Kidney epithelial cell (primary cell): Measurements from ENCODE around the gene NTNG1. TPM values are rescaled to one million over a fixed set of nuclear protein-coding genes. Genes with fewer than 3 reads are reported as not detected.
A peak's percentile ranks its signal among the peaks of the same experiment; 100 is the strongest.

Experiments
- DNase-seq: peaks from one replicate; pipeline ENCODE4 v3.0.0-alpha.2; 2010; ENCODE audit warnings: low read depth
- H3K27me3 ChIP-seq: 2 replicates; pipeline ENCODE4 v1.6.0; 2011; ENCODE audit warnings: low read length; ENCODE audit not compliant: control insufficient read depth, insufficient read depth
- H3K36me3 ChIP-seq: 2 replicates; pipeline ENCODE4 v1.5.1; 2011; ENCODE audit warnings: low read length; ENCODE audit not compliant: control insufficient read depth, insufficient read depth
- H3K4me3 ChIP-seq: 2 replicates; pipeline ENCODE4 v1.5.1; 2011; ENCODE audit warnings: low read depth, mild to moderate bottlenecking, control low read depth, low read length
- CTCF ChIP-seq: IDR thresholded peaks from 2 replicates; pipeline ENCODE4 v1.5.1; 2011; ENCODE audit warnings: mild to moderate bottlenecking, moderate library complexity, low read length, control low read depth, inconsistent platforms; ENCODE audit not compliant: insufficient read depth, poor library complexity, severe bottlenecking
- total RNA-seq: library from RNA; depleted of rRNA; stranded (reverse); fragments of >200 nt; gene quantifications from 2 replicates; pipeline ENCODE4 v1.2.3, GENCODE V29; 2015

NTNG1 gene
- total RNA-seq, 1 donor from 2014 or later, result 3.7 TPM

- Histone ChIP-seq H3K36me3 (no peaks in the 10 kb centered on the region), H3K27me3 (no peaks in the 10 kb centered on the region)
Measured at GRCh38 chr1:107451715-107452114, 310.9 kb downstream of the NTNG1 start.

DNA sequence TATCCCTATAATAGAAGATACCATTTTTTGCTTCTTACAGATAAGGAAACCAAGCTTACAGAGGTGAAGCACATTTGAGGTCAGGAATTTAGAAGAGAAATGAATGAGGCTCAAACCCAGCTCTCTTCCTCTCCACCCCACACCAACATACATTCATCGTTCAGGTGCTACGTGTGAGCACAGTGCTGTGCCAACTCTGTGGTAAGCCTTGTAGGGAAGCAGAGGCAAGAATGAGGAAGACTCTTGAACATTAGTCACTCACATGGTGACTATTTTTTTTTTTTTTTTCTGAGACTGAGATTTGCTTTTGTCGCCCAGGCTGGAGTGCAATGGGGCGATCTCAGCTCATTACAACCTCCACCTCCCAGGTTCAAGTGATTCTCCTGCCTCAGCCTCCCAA, 314.0 kb downstream of the NTNG1 start:
- Histone ChIP-seq H3K4me3 (no peak overlapping the region), H3K27me3 (no peaks in the 10 kb centered on the region), H3K36me3 (no peaks in the 10 kb centered on the region)
- no peak for TF ChIP-seq CTCF
- DNase-seq, result peak; percentile 4

More at GRCh38 chr1:107451715-107452114, 310.9 kb downstream of the NTNG1 start:
- no peak for TF ChIP-seq CTCF
- no peak for DNase-seq
- no peak overlapping the region for H3K4me3 ChIP-seq

GRCh38 chr1:107457989-107458388, 317.1 kb downstream of the NTNG1 start:
- Histone ChIP-seq H3K4me3 (no peak overlapping the region), H3K27me3 (no peaks in the 10 kb centered on the region), H3K36me3 (no peaks in the 10 kb centered on the region)
- no peak for TF ChIP-seq CTCF
- no peak for DNase-seq

- no peak for TF ChIP-seq CTCF
- no peaks in the 10 kb centered on the region for H3K27me3 ChIP-seq
- H3K4me3 ChIP-seq, result no peak overlapping the region
- no peak for DNase-seq
- no peaks in the 10 kb centered on the region for H3K36me3 ChIP-seq
Measured at GRCh38 chr1:107459204-107459904, 318.5 kb downstream of the NTNG1 start.

DNA sequence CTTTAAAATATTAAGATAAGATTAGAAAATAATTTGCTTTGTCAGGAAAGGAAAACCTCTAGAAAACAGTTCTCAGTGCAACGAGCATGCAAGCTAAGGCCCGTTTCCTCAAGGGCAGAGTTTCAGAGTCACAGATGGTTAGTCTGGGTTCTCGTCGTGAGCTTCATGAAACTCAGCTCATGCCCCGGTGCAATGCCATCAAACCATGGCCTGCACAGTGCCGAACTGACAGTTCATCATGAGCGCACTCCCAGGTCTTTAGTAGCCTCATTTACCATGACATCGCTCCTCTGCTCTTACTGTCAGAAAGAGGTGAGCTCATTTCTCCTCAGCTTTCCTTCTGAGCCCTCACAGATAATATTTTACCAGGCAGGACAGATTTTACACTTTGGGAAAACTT, 319.2 kb downstream of the NTNG1 start:
- no peaks in the 10 kb centered on the region for H3K27me3 ChIP-seq
- DNase-seq, result no peak
- H3K36me3 ChIP-seq, result no peaks in the 10 kb centered on the region
- H3K4me3 ChIP-seq, result no peak overlapping the region
- no peak for TF ChIP-seq CTCF

DNA sequence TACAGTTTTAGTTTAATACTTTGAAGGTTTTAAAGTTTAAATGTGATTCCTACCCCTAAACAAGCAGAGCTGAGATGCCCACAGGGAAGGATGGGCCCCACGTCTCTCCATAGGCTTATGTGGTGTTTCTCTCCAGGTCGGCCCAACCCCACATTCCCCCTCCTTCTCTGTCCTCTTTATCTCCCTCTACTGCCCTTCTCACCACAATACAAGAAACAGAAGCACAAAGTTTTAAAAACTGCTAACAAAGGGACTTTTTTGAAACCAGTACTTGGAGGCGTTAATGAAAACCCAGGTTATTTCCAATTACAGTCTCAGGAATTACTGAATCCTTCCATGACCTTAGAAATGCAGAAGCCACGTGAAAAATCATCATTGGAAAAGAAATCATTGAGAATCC, 324.0 kb downstream of the NTNG1 start:
- no peak for TF ChIP-seq CTCF
- no peaks in the 10 kb centered on the region for H3K27me3 ChIP-seq
- DNase-seq, result no peak
- H3K4me3 ChIP-seq, result no peak overlapping the region
- H3K36me3 ChIP-seq, result no peaks in the 10 kb centered on the region
